Bronchus fibroblast of lung (primary cell): ENCODE measurements around the gene ITGAD. TPM values are rescaled to one million over a fixed set of nuclear protein-coding genes. Genes with fewer than 3 reads are reported as not detected.

Experiments
- total RNA-seq: library from RNA; depleted of rRNA; stranded (reverse); fragments of >200 nt; gene quantifications from 2 replicates; pipeline ENCODE4 v1.2.3, GENCODE V29; 2015

Gene ITGAD
- not detected in 2 replicates for total RNA-seq

GRCh38 chr16:31393056-31393455 lies at the start of gene ITGAD:
TSS of gene ITGAD (plus strand) at chr16:31393335. CDS start at chr16:31393361, 26 bp downstream.

DNA sequence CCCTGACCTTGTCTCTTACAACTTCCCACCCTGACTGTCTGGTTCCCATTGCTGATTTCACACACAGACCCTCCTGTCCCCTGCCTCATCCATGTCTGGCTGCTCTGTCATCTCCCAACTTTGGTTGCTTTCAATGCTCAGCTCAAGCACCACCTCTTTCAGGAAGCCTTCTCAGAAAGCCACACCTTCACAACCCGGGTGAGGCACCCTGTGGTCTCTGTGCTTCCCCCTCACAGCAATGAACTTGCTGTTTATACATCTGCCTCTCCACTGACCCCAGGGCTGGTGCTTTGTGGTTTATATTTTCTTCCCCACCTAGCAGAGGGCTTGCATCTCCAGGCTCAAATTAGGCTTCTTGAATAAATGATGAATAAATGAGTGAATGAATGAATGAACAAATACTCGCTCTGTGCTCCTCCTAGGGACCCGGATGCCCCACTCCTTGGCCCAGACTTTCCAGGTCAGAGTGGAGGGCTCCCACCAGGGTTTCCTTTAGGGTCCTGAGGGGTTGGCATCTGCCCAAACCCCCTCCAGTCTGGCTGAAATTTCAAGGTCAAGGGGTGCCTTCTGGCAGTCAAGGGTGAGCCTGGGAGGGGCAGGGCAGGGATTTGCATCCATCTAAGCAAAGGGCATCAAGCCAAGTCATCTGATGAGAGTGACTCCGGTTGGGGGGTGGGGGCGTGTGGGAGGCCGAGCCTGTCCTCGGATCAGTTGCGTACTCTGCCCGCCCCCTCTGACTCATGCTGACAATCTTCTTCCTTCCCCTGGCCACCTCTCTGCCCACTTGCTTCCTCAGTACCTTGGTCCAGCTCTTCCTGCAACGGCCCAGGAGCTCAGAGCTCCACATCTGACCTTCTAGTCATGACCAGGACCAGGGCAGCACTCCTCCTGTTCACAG lies 38.5 kb upstream of the ITGAD start, which contains the start of gene ITGAX:
ITGAX (plus strand) TSS at position 783 of the 898 bp plus-strand sequence; CDS start at position 862, 79 bp downstream.

GRCh38 chr16:31428279-31428597 lies 35.1 kb downstream of the ITGAD start, which contains the start of gene COX6A2:
TSS of gene COX6A2 (minus strand) at chr16:31428360. CDS start at chr16:31428325, 35 bp downstream.

DNA sequence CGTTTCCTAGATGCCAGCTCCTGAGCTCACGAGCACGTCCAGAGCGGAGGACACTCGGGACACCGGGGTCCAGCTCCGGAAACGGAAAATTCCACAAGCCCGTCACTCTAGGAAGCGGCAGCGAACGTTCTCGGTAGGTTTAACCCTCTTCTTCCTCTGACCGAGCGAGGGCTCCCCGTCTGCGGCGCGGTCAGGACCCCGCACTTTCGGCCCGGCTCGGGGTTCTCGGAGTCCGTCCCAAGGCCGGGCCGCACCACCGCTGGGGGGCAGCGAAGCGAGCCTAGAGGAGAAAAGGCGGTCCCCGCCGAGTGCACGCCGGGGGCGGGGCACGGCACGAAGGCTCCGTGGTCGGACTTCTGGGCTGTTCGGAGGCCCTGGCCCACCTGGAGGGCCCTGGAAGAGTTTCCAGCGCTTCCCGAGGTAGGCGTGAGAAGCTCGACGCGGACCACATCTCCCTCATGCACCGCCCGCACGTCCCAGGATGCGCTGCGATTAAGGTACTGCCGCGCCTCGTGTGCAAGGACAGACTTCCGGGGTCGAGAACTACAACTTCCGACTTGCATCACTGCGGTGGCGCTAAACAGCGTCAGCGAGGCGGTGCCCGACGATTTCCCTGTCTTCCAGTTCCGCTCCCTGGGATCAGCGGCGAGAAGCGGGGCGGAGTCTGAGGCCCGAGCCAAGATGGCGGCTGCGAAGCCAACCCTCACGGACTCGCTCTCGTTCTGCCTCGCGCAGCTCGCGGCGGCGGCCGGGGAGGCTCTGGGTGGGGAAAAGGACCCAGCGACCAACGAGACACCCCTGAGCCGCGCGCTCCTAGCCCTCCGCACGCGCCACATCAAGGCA lies 65.9 kb downstream of the ITGAD start, which contains the start of gene ARMC5:
ARMC5 (plus strand) TSS at position 658 of the 843 bp plus-strand sequence; CDS start at position 682, 24 bp downstream.

DNA sequence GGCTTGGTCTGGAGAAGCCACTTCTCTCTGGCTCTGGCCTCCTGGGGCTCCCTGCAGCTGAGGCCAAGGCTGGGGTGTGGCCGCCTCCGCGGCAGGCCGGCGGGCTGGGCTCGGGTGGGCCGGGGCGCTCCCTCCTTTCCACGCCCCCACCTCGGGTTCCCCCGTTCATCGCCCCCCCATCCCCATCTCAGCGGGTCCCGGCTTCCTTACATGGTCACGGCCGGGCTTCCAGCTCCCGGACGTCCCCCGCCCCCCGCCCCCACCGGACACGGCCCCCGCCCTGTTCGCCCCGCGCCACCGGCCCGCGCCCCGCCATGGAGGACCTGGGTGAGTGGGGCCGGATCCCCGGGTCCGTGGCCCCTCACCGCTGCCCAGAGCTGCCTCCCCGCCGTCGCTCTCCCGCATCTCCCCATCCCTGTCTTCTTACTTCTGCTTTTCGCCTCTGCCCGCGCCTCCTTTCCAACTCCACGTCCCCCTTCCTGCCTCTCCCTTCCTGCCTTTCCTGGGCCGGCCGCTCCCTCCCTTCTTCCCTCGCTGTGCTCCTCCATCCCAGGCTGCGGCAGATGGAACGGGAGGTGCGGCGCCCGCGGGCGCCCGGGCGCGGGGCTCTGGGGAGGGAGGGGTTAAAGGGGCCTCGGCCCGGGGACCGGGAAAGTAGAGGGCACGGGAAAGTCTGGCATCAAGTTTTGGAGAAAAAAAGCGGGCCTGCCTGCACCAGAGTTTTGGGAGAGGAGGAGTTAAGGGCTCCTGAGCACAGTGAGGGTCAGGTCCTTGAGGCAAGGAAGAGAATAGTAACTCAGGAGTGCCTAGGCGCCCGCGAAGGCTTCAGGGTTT lies 79.0 kb downstream of the ITGAD start, which contains the start of gene TGFB1I1:
TGFB1I1 (plus strand) TSS at position 278 of the 834 bp plus-strand sequence; CDS start at position 315, 37 bp downstream.

Other genes starting within 250 kb of the ITGAD start
- gene PRSS36, start 243.3 kb upstream of the ITGAD start, total RNA-seq: under 0.01 and 0.30 TPM in 2 replicates
- gene FUS, start 213.2 kb upstream of the ITGAD start, total RNA-seq: 51.4 and 86.5 TPM in 2 replicates
- gene PYCARD, start 190.6 kb upstream of the ITGAD start, total RNA-seq: 58.8 and 61.8 TPM in 2 replicates
- gene TRIM72, start 179.2 kb upstream of the ITGAD start, total RNA-seq: under 0.01 TPM in 1 of 2 replicates, not detected in the other
- gene PYDC1, start 176.2 kb upstream of the ITGAD start, total RNA-seq: not detected in 2 replicates
- gene ITGAM, start 133.4 kb upstream of the ITGAD start, total RNA-seq: not detected in 2 replicates
- under 0.01 TPM in 1 of 2 replicates, not detected in the other for gene ITGAX, start 38.2 kb upstream of the ITGAD start, total RNA-seq
- gene COX6A2, start 35.0 kb downstream of the ITGAD start, total RNA-seq: not detected in 2 replicates
- 0.50 and 0.74 TPM in 2 replicates for gene ZNF843, start 49.5 kb downstream of the ITGAD start, total RNA-seq
- gene ARMC5, start 66.2 kb downstream of the ITGAD start, total RNA-seq: 6.2 and 6.4 TPM in 2 replicates
- gene TGFB1I1, start 78.8 kb downstream of the ITGAD start, total RNA-seq: 126 and 136 TPM in 2 replicates
- not detected in 2 replicates for gene SLC5A2, start 89.8 kb downstream of the ITGAD start, total RNA-seq
- 60.0 and 63.0 TPM in 2 replicates for gene RUSF1, start 115.1 kb downstream of the ITGAD start, total RNA-seq
- not detected in 2 replicates for gene AHSP, start 134.6 kb downstream of the ITGAD start, total RNA-seq